ENCODE data around the gene CELA1.

DNA sequence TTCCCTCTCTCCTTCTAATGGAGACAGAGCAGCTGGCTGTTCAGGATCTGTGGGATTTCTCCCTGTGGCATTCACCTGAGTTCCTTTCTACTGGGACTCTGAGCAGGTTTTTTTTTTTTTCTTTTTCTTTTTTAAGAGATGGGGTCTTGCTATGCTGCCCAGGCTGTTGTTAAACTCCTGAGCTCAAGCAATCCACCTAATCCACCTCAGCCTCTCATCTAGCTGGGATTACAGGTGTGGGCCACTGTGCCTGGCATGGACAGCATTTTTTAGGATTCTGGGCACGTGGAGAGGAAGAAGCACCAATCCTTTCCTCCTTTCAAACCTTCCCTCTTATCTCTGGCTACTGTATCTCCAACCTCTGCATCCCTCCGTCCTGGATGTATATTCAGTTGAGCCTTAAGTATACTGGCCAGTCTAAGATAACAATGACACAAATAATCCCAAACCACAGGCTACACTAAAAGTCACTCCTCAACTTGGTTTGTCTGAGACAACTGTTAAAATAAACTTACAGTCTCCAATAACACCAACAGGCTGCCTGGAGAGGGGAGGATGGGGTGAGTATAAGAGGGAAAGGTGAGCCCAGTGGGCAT, 16.4 kb upstream of the CELA1 start:
- TF ChIP-seq, protein P1, sequence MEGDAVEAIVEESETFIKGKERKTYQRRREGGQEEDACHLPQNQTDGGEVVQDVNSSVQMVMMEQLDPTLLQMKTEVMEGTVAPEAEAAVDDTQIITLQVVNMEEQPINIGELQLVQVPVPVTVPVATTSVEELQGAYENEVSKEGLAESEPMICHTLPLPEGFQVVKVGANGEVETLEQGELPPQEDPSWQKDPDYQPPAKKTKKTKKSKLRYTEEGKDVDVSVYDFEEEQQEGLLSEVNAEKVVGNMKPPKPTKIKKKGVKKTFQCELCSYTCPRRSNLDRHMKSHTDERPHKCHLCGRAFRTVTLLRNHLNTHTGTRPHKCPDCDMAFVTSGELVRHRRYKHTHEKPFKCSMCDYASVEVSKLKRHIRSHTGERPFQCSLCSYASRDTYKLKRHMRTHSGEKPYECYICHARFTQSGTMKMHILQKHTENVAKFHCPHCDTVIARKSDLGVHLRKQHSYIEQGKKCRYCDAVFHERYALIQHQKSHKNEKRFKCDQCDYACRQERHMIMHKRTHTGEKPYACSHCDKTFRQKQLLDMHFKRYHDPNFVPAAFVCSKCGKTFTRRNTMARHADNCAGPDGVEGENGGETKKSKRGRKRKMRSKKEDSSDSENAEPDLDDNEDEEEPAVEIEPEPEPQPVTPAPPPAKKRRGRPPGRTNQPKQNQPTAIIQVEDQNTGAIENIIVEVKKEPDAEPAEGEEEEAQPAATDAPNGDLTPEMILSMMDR (IDR thresholded peaks at IDR 0.05), result no peak
- no peak for TF ChIP-seq POLR2AphosphoS5 (IDR thresholded peaks at IDR 0.05)
